Endothelial cell of umbilical vein (primary cell): ENCODE measurements around the gene NCOA3.

Source experiments
- EZH2 ChIP-seq: IDR thresholded peaks from 2 replicates; pipeline ENCODE4 v1.6.1; 2012; ENCODE audit warnings: borderline replicate concordance, low read depth, mild to moderate bottlenecking, moderate library complexity, low read length, inconsistent platforms; ENCODE audit not compliant: severe bottlenecking
- JUN ChIP-seq: IDR thresholded peaks from 2 replicates; pipeline ENCODE4 v1.6.1; 2011; ENCODE audit warnings: borderline replicate concordance, low read depth; ENCODE audit not compliant: insufficient read length, insufficient read depth
- MYC ChIP-seq: IDR thresholded peaks from one replicate; pipeline ENCODE4 v1.6.1; 2011; ENCODE audit warnings: mild to moderate bottlenecking, low read depth, low read length
- POLR2A ChIP-seq: IDR thresholded peaks from 2 replicates; pipeline ENCODE4 v1.6.1; 2012; ENCODE audit warnings: low read depth, mild to moderate bottlenecking, control low read depth, low read length
- POLR2AphosphoS5 ChIP-seq: IDR thresholded peaks from 2 replicates; pipeline ENCODE4 v1.6.1; 2012; ENCODE audit warnings: low read depth, mild to moderate bottlenecking, control low read depth, low read length, moderate library complexity; ENCODE audit not compliant: insufficient read depth
- TF ChIP-seq, protein P1 (sequence below), 2 donors: IDR thresholded peaks; 1 replicate in 1 of 2; 2 replicates in 1 of 2; pipeline ENCODE4 v1.5.1; 2011; ENCODE audit warnings: low read length in 2 of 2, mild to moderate bottlenecking in 2 of 2, moderate library complexity in 2 of 2, control low read depth in 1 of 2, inconsistent platforms in 1 of 2, low read depth in 1 of 2; ENCODE audit not compliant: insufficient read depth in 1 of 2; ENCODE audit errors: extremely low read depth in 1 of 2
- TF ChIP-seq, protein P2 (sequence below): IDR thresholded peaks from 2 replicates; pipeline ENCODE4 v1.6.1; 2011; ENCODE audit not compliant: insufficient read depth, insufficient read length

DNA sequence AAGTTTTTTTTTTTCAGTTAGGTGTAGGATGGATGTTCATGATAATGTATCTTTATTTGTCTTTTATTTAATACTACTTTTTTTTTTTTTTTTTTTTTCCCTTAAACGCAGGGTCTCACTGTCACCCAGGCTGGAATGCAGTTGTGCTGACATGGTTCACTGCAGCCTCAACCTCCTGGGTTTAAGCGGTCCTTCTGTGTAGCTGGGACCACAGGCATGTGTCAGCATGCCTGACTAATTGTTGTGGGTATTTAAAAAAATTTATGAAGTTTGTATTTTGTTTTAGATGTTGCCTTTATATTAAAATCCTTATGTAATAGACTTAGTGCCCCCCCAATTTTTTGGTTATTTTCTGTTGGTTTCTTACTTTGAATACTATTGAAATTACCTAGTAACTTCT, 42.6 kb downstream of the NCOA3 start:
- TF ChIP-seq POLR2A (no peak), POLR2AphosphoS5 (no peak), EZH2 (no peak), MYC (no peak), JUN (no peak)
- TF ChIP-seq, protein P1, sequence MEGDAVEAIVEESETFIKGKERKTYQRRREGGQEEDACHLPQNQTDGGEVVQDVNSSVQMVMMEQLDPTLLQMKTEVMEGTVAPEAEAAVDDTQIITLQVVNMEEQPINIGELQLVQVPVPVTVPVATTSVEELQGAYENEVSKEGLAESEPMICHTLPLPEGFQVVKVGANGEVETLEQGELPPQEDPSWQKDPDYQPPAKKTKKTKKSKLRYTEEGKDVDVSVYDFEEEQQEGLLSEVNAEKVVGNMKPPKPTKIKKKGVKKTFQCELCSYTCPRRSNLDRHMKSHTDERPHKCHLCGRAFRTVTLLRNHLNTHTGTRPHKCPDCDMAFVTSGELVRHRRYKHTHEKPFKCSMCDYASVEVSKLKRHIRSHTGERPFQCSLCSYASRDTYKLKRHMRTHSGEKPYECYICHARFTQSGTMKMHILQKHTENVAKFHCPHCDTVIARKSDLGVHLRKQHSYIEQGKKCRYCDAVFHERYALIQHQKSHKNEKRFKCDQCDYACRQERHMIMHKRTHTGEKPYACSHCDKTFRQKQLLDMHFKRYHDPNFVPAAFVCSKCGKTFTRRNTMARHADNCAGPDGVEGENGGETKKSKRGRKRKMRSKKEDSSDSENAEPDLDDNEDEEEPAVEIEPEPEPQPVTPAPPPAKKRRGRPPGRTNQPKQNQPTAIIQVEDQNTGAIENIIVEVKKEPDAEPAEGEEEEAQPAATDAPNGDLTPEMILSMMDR (IDR thresholded peaks at IDR 0.05; ENCODE audit: extremely low read depth in 1 of 2, insufficient read depth in 1 of 2, low read depth in 1 of 2, low read length in 2 of 2) = no peak
- TF ChIP-seq, protein P2, sequence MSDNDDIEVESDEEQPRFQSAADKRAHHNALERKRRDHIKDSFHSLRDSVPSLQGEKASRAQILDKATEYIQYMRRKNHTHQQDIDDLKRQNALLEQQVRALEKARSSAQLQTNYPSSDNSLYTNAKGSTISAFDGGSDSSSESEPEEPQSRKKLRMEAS = no peak
